HG03457 (cell line): Measurements from ENCODE around the gene B3GALT6.
"Not testable (repeated sequence)": the region's sequence is repeated elsewhere in the genome, so short reads cannot be mapped to it uniquely, and the experiment has no call there.

Experiments used
- ATAC-seq: cut with Tn5 transposase; IDR thresholded peaks from one replicate; pipeline ENCODE4 v1.9.1; 2021; ENCODE audit warnings: moderate number of reproducible peaks; ENCODE audit not compliant: unreplicated experiment

Gene B3GALT6

GRCh38 chr1:1232208-1232795 is at the start of gene B3GALT6:
Gene B3GALT6 (plus strand): TSS chr1:1232237. CDS start chr1:1232279, 42 bp downstream.
- no peak for ATAC-seq

GRCh38 chr1:1182491-1183220 is 49.4 kb upstream of the B3GALT6 start:
- ATAC-seq: no peak

GRCh38 chr1:1183221-1183747 is 48.8 kb upstream of the B3GALT6 start:
- ATAC-seq: no peak

GRCh38 chr1:1183833-1184775 is 47.9 kb upstream of the B3GALT6 start:
- no peak for ATAC-seq

GRCh38 chr1:1185101-1185765 is 46.8 kb upstream of the B3GALT6 start:
- ATAC-seq: no peak

GRCh38 chr1:1187938-1188337 is 44.1 kb upstream of the B3GALT6 start:
- ATAC-seq: no peak

- no peak for ATAC-seq
Measured at GRCh38 chr1:1189111-1189510, 42.9 kb upstream of the B3GALT6 start.

GRCh38 chr1:1191734-1192133 is 40.3 kb upstream of the B3GALT6 start:
- no peak for ATAC-seq

GRCh38 chr1:1194723-1195122 is 37.3 kb upstream of the B3GALT6 start:
- no peak for ATAC-seq

GRCh38 chr1:1195726-1196125 is 36.3 kb upstream of the B3GALT6 start:
- not testable (repeated sequence) for ATAC-seq

- ATAC-seq: no peak
Measured at GRCh38 chr1:1196431-1197187, 35.4 kb upstream of the B3GALT6 start.

GRCh38 chr1:1197188-1197500 is 34.9 kb upstream of the B3GALT6 start:
- no peak for ATAC-seq

GRCh38 chr1:1197551-1198422 is 34.2 kb upstream of the B3GALT6 start:
- no peak for ATAC-seq

- ATAC-seq: no peak
Measured at GRCh38 chr1:1198423-1199140, 33.5 kb upstream of the B3GALT6 start.

- no peak for ATAC-seq
Measured at GRCh38 chr1:1199141-1199960, 32.7 kb upstream of the B3GALT6 start.

- no peak for ATAC-seq
Measured at GRCh38 chr1:1199961-1200875, 31.8 kb upstream of the B3GALT6 start.
